IPS-NIHi7 (cell line): Measurements from ENCODE around the gene PTPRN.

ENCODE experiments used
- DNase-seq: peaks from one replicate; pipeline ENCODE4 v3.0.0; 2012; ENCODE audit warnings: mixed read lengths; ENCODE audit errors: extremely low spot score

Gene PTPRN

DNA sequence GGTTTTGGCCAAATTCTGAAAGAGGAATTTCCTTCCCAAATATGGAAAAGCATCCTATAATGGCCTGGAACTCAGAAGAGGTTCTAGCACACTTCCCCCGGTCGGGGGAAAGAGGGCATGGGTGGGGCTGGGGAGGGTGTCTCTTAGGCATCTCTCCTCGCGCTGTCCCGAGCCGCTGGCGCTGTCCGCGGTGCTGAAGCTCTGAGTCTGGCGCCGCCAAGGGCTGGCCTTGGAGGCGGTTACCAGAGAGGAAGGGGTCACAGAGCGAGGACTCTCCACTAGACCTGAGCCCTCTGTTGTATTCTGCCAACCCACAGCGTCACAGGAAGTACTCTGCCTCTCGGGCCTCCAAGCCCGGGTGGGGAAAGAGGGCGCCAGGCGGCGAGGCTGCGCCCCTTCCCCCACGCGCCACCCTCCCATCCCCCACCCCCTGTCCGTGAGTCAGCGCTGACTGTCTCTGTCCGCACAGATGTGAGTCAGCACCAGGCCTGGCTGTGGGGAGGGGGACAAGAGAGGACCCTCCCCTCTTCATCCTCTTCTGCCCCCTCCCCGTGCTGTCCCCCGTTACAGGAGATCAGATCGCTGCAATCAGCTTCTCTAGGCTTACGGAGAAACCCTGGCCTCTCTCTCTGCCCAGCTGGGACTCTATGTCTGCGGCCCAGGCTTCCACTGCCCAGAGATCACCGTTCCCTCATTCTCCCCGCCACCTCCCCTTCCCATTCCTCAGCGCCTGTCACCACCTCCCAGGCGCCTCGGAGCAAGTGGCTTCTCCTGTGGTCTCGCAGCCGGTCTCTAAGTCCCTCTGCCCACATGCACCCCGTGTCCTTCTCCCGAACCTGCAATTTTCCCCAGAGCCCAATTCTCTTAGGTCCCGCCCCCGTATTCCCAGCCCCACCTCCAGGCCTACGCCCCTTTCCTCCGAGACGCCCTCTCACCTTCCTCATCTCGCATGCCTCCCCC is 779 bp downstream of the PTPRN start:
- DNase-seq, result peak; percentile 85

DNA sequence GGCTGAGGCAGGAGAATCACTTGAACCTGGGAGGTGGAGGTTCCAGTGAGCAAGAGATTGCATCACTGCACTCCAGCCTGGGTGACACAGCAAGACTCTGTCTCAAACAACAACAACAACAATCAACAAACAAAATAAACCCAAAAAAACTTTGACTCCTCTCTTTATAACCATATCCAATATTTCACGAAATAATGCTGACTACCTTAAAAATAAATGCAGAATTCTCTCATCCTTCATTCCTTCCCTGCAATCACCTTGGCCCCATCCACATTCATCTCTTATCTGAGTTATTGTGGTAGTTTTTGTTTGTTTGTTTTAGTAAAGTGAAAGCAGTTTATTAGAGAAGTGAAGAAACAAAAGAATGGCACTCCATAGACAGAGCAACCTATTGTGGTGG is 3.2 kb downstream of the PTPRN start:
- DNase-seq, result no peak

DNA sequence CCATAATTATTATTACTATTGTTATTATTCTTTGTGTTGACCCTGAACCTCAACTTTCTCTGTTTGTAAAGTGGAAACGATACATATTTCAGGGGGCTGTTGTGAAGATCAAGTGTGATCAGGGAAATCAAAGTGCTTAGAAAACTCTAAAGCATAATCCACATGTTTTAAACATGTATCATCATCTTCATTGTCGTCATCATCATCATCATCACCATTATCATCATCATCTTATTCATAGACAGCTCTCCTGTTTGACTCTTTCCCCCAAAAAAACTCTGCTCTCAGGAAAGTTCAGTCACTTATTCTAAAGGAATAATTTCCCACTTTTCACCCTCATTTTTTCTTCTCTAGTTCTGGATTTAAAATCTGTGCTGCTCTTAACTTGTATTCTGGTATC is 5.0 kb downstream of the PTPRN start:
- no peak for DNase-seq

DNA sequence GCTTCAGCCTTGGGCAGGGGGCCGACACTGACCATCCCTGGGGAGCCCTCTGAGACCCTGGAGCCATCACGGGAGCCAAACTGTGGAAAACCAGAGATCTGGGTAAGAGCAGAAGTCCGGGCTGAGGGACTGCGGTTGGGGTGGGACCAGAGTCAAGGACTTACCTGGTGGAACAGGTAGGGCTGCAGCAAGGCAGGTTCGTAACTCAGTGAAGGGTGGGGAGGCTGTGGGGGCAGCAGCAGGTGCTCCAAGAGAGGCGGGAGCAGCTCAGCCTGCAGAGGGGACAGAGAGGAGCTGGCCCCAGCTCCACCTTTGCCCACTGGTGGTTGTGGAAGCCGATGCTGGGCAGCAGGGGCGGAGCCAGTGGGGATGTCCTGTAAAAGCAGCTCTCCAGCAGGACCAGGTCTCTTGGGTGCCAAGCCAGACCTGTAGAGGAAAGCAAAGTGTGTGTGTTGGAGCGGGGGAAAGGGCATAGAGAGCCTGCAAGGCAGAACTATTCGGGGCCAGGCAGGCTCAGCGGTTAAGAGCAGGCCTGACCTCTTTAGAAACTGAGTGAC is 6.7 kb downstream of the PTPRN start:
- no peak for DNase-seq

DNA sequence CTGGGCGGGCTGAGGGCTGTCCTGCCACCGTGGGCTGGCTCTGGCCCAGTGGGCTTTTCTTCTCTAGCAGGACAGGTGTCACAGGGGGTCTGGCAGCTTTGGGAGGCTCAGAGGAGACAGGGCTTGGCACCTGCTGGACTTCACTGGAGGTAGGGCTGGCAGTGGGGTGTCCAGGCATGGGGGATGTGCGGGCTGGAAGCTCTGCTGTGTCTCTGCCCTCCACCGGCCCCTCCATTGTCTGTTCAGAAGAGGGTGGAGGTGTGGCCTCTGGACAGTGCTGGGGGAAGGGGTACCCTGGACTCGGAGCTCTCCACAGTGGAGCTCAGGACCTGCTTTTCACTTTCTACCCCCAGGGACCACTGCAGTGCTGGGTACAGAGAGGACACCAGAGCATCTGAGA is 9.2 kb downstream of the PTPRN start:
- DNase-seq, result no peak

DNA sequence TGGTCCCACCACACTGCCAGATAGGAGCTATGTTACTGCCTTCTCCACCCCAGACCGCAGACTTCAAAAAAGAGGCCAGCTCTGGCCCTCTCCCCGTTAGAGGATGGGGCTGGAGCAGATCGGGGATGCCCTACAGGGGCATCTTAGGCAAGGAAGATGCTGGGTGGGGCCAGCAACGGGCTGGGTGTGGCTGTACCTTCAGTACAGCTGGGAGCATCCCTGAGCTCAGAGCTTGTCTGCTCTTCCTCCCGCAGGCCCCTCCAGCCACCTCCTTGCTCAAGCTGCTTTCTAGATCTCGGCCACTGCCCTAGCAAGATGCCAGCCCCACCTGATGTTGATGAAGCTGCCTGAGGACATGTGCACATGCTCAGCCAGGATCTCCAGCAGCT is 9.8 kb downstream of the PTPRN start:
- no peak for DNase-seq

DNA sequence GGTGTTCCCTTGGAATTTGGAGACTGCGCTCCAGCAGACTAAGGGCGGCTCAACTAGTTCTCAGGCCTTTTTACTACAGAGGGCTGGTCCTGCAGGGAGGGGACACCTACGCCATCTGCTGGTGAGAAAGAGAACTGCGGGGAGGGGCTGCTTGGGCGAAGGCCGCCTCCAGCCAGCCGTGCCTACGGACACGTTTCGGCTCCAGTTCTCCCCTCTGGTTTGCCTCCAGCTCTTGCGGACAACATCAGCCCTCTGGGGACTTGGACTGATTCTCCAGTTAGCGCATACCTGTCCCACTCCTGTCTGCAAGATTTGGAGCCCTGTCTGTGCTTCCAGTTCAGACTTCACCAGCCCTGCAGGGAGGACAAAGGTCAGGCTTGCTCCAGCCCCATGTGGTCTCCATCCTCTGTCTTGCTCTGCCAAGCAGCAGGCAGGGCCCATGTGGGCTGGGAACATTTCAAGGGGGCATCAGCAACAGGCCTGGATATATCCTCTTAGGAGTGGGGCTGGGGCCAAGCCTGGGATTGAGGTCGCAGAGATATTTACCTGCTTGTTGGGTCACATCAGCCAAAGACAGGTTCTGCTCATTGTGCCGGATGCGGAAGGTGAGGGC is 10.3 kb downstream of the PTPRN start:
- DNase-seq, result peak; percentile 94

DNA sequence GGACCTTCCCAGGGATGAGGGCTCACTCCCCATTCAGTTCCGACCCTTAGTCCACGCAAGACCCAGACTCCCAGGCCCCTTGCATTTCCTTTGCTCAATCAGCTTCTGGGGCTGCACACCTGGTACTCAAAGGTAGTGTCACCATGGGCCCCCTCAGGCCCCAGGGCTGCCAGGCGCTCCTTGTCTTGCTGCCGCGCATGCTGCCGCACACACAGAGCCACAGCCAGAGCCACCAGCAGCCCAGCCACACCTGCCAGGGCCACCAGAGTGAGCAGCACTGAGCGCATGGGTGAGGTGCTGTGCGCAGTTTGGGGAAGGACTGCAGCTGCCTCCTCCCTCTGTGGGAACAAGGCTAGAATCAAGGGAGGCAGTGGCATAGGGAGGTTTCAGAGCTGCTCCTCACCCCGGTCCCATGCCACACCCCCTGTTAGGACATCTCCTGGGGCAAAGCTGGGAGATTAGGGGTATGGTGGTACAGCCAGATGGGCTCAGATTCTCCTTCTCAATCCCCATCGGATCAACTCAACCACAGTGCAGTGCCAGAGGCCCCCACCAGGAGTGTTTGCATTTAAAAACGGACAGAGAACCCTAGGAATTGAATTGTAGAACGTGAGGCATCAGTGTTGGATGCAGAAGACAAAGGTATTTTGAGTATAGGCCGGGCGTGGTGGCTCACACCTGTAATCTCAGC is 11.3 kb downstream of the PTPRN start:
- no peak for DNase-seq

DNA sequence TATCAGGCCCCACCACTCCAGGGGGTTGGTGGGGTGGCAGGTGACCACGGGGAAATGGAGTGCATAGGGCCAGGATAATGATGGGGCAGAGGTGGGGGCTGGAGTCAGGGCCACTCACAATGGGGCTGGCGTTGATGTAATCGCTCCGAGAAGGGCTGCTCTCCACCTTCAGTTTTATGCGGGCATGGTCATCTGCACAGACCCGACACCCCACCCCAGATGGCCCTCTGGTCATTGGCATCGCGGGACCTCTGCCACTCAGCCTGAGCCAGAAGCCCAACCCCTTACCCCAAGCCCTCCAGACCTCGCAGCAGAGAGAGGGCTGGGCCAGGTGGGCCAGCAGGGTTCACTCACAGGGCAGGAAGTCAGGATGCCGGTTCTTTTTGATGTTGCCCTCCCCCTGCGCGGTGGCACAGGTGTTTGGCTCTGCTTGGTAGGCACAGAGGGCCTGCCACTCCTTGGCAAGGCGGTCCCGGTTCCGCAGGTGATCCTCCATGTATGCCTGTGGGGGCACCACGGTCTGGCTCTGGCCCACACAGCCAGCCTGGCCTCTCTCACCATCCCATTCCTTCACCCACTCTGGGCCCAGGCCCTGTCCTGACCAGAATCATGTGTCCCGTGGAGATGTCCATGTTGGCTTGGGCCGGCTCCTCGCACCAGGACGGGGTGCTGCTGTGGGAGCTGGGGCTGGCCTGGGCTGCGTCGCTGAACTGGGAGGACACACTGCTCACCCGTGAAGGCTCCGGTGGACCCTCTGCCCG is 12.4 kb downstream of the PTPRN start:
- DNase-seq, result no peak

DNA sequence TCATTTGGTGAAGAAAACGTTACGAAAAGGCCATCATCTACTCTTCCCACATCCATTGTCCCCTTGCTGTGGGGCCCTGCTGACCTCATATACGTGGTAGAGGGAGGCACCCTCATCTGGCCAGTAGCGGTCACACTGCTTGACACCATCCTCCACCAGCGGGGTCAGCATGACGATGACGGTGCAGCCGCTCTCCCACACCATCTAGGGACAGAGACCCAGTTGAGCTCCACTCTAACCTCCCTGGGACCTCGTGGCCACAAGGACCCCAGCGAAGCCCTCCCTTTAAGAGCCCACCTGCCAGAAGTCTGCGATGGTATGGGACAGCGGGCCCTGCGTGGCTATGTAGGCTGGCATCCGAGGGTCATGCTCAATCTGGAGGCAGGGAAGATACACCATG is 13.1 kb downstream of the PTPRN start:
- DNase-seq, result no peak

DNA sequence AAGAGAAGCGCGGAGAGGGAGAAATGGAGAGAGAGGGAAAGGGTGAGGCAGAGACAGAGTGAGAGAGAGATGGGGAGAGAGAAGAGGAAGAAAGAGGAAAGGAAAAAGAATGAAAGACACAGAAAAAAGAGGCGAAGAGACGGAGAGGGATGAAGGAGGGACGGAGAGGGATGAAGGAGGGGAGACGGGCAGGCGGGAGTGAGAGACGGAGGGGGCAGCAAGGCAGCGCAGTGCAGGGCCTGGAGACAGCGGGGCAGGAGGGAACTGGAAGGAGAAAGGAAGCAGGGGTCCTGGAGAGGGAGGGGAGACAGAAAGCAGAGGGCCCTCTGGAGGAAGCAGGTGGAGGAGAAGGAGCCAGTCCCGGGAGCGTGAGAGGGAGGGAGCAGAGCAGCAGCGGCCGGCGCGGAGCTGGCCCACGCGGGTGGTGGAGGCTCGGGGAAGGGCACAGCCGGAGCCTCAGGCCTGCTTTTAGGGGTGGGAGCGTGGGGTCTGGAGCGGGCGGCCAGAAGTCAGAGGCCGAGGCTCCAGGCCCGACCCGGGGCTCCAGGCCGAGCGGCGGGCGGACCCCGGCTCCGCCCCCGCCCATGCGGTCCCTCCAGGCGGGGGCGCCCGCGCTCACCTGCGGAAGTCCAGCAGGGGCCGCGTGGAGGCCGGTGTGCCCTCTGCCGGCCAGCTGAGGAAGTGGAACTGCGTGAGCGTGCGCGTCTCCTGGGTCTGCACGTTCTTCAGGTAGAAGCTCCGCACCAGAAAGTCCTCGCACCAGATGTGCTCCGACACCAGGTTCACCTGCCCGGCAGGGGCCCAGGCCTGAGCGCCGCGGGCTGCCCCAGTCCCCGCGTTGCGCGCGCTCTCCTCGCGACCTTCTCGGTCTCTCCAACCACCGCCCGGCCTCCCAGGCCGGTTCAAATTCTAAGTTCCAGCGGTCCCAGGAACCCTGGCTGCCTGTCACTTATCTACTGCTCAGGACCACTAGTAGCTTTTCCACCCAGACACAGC is 14.5 kb downstream of the PTPRN start:
- DNase-seq, result peak; percentile 94

DNA sequence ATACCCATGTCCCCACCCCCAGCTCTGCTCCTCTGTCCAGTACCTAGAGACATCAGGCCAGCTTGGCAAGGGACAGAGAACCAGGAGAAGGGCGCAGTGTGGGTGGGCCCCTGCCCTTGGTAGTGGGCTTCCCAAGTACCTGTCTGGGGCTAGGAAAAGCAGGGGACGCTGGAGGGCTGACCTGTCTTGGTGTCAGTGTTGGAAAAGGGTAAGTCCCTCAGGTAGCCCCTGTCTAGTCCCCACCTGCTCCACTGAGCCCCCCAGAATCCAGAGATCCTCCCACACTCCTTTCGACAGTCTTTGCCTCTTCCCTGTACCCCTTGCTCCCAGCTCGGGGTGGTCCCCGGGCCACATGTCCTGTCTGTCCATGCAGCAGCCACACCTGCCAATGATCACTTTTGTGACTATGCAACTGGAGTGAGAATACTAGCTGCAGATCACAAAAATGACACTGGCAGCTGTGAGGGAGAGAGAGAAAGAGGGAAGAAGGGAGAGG is 15.4 kb downstream of the PTPRN start:
- DNase-seq, result no peak

DNA sequence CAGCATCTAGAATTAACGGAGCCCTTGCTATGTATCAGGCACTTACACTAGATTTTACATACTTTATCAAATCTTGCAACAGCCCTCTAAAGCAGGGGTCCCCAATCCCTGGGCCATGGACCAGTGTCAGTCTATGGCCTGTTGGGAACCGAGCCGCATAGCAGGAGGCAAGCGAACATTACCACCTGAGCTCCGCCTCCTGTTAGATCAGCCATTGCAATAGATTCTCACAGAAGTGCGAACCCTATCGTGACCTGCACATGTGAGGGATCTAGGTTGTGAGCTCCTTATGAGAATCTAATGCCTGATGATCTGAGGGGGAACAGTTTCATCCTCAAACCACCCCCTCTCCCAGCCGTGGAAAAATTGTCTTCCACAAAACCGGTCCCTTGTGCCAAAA is 16.6 kb downstream of the PTPRN start:
- DNase-seq, result no peak

DNA sequence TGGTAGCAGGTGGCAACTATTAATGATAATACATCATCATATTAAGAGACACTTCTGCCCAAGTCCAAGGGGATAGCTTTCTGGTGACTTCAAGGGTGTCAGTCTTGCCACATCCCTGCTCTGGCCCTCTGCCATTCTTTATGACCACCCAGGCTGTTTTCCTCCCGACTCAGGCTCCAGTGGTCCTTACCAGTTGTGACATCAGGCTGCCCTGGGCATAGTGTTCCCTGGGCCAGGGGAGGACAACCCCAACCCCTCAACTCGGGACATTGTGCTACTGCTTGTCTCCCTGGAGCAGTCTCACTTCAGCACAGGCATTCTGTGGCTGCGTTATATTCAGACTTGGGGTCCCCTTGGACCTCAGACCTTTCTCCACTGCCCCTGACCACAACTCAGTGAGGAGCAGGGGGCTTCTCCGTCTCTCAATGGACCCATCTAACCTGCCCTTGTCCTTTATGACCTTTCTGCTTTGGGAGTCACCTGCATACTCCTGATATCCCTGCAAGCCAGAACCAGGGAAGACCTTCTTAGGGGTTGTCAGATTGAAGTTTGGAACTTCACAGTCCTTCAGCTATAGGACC is 17.2 kb downstream of the PTPRN start:
- no peak for DNase-seq

DNA sequence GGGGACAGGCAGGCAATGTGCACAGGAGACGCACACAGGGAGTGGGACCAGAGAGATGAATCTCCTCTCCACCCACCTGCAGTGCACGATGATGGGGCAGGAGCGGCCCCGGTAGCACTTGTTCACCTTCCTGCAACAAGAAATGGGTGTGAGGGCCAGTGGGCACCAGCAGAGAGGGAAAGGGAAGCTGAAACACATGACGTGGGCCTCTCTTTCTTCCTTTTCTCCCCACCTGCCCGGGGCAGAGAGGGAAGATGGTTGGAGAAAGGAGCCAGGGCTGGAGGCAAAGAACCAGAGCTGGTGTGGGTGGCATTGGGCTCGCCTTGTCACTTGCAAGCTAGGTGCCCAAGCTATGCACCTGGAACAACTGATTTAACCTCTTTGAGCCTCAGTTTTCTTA is 17.8 kb downstream of the PTPRN start:
- DNase-seq, result no peak

DNA sequence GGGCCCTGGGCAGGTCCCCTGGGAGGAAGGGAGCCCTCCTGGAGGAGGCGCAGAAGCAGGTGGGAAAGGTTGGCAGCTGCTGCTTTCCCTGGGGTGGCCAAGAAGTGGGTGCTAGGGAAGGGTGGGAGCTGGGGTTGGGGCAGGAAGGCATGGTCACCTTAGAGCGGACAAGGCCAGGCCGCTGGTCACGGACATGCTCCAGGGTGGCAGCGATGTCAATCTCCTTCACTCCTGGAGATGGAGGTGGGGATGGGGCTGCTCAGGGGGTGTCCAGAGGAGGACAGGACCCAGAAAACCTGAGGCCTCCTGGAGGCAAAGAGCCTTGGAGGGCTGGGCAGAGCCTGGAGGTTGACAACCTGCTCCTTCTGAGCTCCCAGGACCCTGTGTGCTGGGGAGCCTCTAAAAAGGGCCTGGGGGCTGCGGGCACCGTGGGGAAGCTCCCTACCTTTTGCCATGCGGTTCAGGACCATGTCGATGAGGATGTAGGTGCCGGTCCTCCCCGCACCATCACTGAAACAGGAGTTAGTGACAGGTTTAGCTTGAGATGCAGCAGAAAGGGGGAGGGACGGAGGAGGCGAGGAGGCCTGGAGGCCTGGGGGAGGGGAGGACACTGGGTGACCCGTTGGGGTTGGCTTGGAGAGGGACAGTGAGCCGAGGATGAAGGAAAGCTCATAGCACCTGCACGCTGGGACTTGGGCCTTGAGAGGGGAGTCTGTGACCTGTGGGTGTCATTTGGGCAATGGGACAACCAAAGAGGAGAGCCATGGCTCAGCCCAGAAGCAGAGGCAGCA is 18.6 kb downstream of the PTPRN start:
- DNase-seq, result no peak

DNA sequence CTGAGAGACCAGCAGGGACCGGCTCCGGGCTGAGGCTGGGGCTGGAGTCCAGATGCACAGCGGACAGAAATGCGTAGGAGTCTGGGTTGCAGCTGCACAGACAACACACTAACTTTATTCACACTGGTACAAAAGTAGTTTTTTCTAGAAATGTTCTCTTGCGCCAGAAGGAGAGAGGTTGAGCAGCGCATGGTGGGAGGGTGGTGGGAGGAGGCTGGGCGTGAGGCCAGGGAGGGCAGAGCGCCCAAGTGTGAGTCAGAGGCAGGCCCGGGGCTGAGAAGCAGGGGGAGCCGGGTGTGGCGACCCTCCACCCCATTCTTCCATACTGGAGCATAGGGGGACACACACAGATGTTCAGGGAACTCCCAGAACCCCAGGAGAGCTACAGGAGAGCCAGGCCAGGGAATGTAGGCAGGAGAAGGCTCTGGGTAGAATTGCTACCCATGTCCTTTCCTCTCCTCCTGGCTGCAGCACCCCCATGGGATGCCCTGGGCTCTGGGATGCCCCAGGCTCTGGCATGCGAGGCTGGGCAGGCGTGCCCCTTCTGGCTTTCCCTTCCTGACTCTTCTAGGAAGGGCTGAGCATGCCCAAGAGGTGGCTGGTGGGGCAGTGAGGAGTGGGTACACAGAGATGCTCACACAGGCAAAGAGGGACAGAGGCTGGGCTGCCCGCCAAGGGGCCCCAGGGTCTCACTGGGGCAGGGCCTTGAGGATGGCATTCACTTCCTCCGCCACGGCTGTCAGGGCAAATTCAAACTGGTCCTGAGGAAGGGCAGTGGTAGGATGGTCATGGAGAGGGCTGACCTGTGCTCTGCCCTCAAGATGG is 19.5 kb downstream of the PTPRN start:
- DNase-seq, result no peak

DNA sequence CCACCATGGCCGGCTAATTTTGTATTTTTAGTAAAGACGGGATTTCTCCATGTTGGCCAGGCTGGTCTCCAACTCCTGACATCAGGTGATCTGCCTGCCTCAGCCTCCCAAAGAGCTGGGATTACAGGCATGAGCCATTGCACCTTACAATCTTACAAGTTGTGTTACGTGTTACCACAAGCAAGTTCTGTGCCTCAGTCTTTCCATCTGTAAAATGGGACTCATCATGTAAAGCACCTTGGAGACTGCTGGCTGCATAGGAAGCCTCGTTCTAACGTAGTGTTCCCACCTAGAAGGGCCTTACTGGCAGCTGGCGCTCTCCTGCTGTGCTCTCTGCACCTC is 20.0 kb downstream of the PTPRN start:
- DNase-seq, result no peak
